Tibial nerve (tissue), 4 donors: Measurements from ENCODE around the gene PIK3AP1.

Experiments used
- EP300 ChIP-seq, 2 donors: sonication (generic); formaldehyde crosslinking; IDR thresholded peaks; one replicate each; pipeline ENCODE4 v1.6.1; 2017; ENCODE audit warnings: antibody characterized with exemption in 2 of 2, mild to moderate bottlenecking in 1 of 2
- POLR2A ChIP-seq, 2 donors: fragments of 450-650 bp; IDR thresholded peaks; one replicate each; pipeline ENCODE4 v1.6.1; 2017; ENCODE audit warnings: antibody characterized with exemption in 2 of 2, mild to moderate bottlenecking in 2 of 2, moderate library complexity in 2 of 2
- TF ChIP-seq, protein P1 (sequence below), 5 experiments: fragments of 200-600 bp in 3 of 5; fragments of 450-650 bp in 2 of 5; sonication (generic) in 3 of 5; IDR thresholded peaks; one replicate each; pipeline ENCODE4 v1.5.1; 2016 to 2019; ENCODE audit warnings: antibody characterized with exemption in 5 of 5, mild to moderate bottlenecking in 3 of 5, moderate library complexity in 2 of 5

DNA sequence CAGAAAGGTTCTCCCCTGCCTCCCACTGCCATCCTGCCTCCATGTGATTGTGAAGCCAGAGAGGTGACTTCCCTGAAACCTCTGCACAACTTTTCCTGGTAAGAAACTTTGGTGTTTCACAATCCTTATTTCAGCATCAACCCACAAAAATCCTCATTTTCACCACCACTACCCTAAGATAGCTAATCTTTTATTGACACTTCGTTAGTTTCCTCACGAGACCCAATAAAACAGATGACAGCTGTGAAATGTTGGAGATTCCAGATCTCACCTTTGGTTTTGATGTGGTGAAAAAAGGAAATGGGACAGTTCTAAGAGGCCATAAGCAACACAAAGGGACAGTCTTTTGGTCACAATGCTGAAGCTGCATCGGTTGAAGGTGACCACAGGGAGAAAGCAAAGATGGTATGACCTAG, 73.6 kb downstream of the PIK3AP1 start:
- TF ChIP-seq, protein P1, sequence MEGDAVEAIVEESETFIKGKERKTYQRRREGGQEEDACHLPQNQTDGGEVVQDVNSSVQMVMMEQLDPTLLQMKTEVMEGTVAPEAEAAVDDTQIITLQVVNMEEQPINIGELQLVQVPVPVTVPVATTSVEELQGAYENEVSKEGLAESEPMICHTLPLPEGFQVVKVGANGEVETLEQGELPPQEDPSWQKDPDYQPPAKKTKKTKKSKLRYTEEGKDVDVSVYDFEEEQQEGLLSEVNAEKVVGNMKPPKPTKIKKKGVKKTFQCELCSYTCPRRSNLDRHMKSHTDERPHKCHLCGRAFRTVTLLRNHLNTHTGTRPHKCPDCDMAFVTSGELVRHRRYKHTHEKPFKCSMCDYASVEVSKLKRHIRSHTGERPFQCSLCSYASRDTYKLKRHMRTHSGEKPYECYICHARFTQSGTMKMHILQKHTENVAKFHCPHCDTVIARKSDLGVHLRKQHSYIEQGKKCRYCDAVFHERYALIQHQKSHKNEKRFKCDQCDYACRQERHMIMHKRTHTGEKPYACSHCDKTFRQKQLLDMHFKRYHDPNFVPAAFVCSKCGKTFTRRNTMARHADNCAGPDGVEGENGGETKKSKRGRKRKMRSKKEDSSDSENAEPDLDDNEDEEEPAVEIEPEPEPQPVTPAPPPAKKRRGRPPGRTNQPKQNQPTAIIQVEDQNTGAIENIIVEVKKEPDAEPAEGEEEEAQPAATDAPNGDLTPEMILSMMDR (IDR thresholded peaks at IDR 0.05): no peak
- TF ChIP-seq POLR2A (IDR thresholded peaks at IDR 0.05): no peak
- TF ChIP-seq EP300 (IDR thresholded peaks at IDR 0.05): no peak
